Activated CD8-positive, alpha-beta memory T cell treated with anti-CD3 and anti-CD28 coated beads, Interleukin-2, amount 50 U/mL, for 4 hours (primary cell): ENCODE measurements around the gene CDC42BPG.
A peak's percentile ranks its signal among the peaks of the same experiment; 100 is the strongest.

Experiments used
- DNase-seq: peaks from one replicate; pipeline ENCODE4 v3.0.0-alpha.2; 2020

CDC42BPG gene

GRCh38 chr11:64844330-64845128 is at the start of gene CDC42BPG:
TSS of gene CDC42BPG (minus strand) at chr11:64844653. CDS start at chr11:64844569, 84 bp downstream.
- DNase-seq, result peak; percentile 71

GRCh38 chr11:64893194-64894069 is 49.0 kb upstream of the CDC42BPG start:
- no peak for DNase-seq

- no peak for DNase-seq
Observed at GRCh38 chr11:64892838-64893193, 48.4 kb upstream of the CDC42BPG start.

GRCh38 chr11:64892411-64892831 is 48.0 kb upstream of the CDC42BPG start:
- DNase-seq, result no peak

- DNase-seq, result no peak
Observed at GRCh38 chr11:64891880-64892279, 47.4 kb upstream of the CDC42BPG start.

- DNase-seq, result no peak
Observed at GRCh38 chr11:64891215-64891848, 46.9 kb upstream of the CDC42BPG start.

GRCh38 chr11:64890522-64890939 is 46.1 kb upstream of the CDC42BPG start:
- DNase-seq, result no peak

GRCh38 chr11:64888729-64889511 is 44.5 kb upstream of the CDC42BPG start:
- no peak for DNase-seq

GRCh38 chr11:64888406-64888728 is 43.9 kb upstream of the CDC42BPG start:
- DNase-seq, result no peak

- DNase-seq, result peak; percentile 86
Observed at GRCh38 chr11:64887757-64888405, 43.4 kb upstream of the CDC42BPG start.

- no peak for DNase-seq
Observed at GRCh38 chr11:64887234-64887756, 42.8 kb upstream of the CDC42BPG start.

GRCh38 chr11:64885367-64886286 is 41.2 kb upstream of the CDC42BPG start:
- DNase-seq, result no peak

GRCh38 chr11:64884019-64884418 is 39.6 kb upstream of the CDC42BPG start:
- no peak for DNase-seq

- DNase-seq, result no peak
Observed at GRCh38 chr11:64883575-64883974, 39.1 kb upstream of the CDC42BPG start.

- DNase-seq, result no peak
Observed at GRCh38 chr11:64882243-64882642, 37.8 kb upstream of the CDC42BPG start.

GRCh38 chr11:64881476-64881875 is 37.0 kb upstream of the CDC42BPG start:
- no peak for DNase-seq

GRCh38 chr11:64880240-64881001 is 36.0 kb upstream of the CDC42BPG start:
- no peak for DNase-seq

- no peak for DNase-seq
Observed at GRCh38 chr11:64879244-64879900, 34.9 kb upstream of the CDC42BPG start.

- DNase-seq, result peak; percentile 100
Observed at GRCh38 chr11:64878494-64879243, 34.2 kb upstream of the CDC42BPG start, which contains the start of gene EHD1. TSS of gene EHD1 (minus strand) at chr11:64878621. CDS start at chr11:64878464, 157 bp downstream.
